HFFc6 (cell line): Measurements from ENCODE around the gene C5orf22. TPM values are rescaled to one million over a fixed set of nuclear protein-coding genes. Genes with fewer than 3 reads are reported as not detected.
"Not testable (repeated sequence)": the region's sequence is repeated elsewhere in the genome, so short reads cannot be mapped to it uniquely, and the experiment has no call there.

ENCODE experiments used
- DNase-seq: peaks from one replicate; pipeline ENCODE4 v3.0.0-alpha.2; 2018
- H3K27ac Mint-ChIP-seq: 2 replicates; pipeline ENCODE4 v1.8.0; 2020; ENCODE audit warnings: mild to moderate bottlenecking, mixed read lengths
- H3K27me3 Mint-ChIP-seq: 2 replicates; pipeline ENCODE4 v1.8.0; 2021; ENCODE audit warnings: mild to moderate bottlenecking, moderate library complexity, mixed read lengths; ENCODE audit not compliant: insufficient read depth
- H3K36me3 Mint-ChIP-seq: 2 replicates; pipeline ENCODE4 v1.8.0; 2021; ENCODE audit warnings: low read depth, mixed read lengths
- H3K4me1 Mint-ChIP-seq: 2 replicates; pipeline ENCODE4 v1.8.0; 2020; ENCODE audit warnings: low read depth, mixed read lengths
- H3K4me3 Mint-ChIP-seq: 2 replicates; pipeline ENCODE4 v1.8.0; 2020; ENCODE audit warnings: mild to moderate bottlenecking, moderate library complexity, mixed read lengths
- H3K9me3 Mint-ChIP-seq: 2 replicates; pipeline ENCODE4 v1.8.0; 2020; ENCODE audit warnings: mild to moderate bottlenecking, mixed read lengths
- CTCF ChIP-seq: fragments of 200-600 bp; sonication (generic); IDR thresholded peaks from 2 replicates; pipeline ENCODE4 v1.5.0; 2021; ENCODE audit warnings: antibody characterized with exemption, mild to moderate bottlenecking
- total RNA-seq, 6 experiments: library from RNA; stranded (reverse); fragmentation: NEBNext Ultra II Directional; extraction: Animal tissue kit (Norgen Biotek cat#: 25700); gene quantifications; 2 replicates in 1 of 6; 3 replicates in 5 of 6; pipeline ENCODE4 v1.2.3, GENCODE V29; 2021

Gene C5orf22
- total RNA-seq, 6 experiments from 2014 or later = 18.7 to 23.7 (median 20.6) TPM

GRCh38 chr5:31587546-31587945, 55.4 kb downstream of the C5orf22 start:
- Mint-ChIP-seq H3K36me3 (no peaks in the 10 kb centered on the region), H3K27me3 (peaks cover 14% of the 10 kb centered on the region), H3K27ac (no peak overlapping the region), H3K9me3 (no peaks in the 10 kb centered on the region), H3K4me3 (no peak overlapping the region), H3K4me1 (peaks cover 15% of the 10 kb centered on the region)
- no peak for DNase-seq
- no peak for TF ChIP-seq CTCF

- Mint-ChIP-seq H3K9me3 (no peaks in the 10 kb centered on the region), H3K36me3 (no peaks in the 10 kb centered on the region), H3K4me1 (no peaks in the 10 kb centered on the region), H3K27me3 (peaks cover 23% of the 10 kb centered on the region), H3K4me3 (no peak overlapping the region), H3K27ac (no peak overlapping the region)
- DNase-seq = no peak
- TF ChIP-seq CTCF = no peak
Measured at GRCh38 chr5:31593665-31594064, 61.6 kb downstream of the C5orf22 start.

- no peaks in the 10 kb centered on the region for H3K4me1 Mint-ChIP-seq
- H3K27ac Mint-ChIP-seq = no peak overlapping the region
- H3K36me3 Mint-ChIP-seq = no peaks in the 10 kb centered on the region
- H3K4me3 Mint-ChIP-seq = no peak overlapping the region
- H3K27me3 Mint-ChIP-seq = peaks cover 27% of the 10 kb centered on the region
- DNase-seq = no peak
- H3K9me3 Mint-ChIP-seq = no peaks in the 10 kb centered on the region
- TF ChIP-seq CTCF = no peak
Measured at GRCh38 chr5:31596354-31596753, 64.3 kb downstream of the C5orf22 start.

- TF ChIP-seq CTCF = no peak
- Mint-ChIP-seq H3K4me3 (no peak overlapping the region), H3K4me1 (no peaks in the 10 kb centered on the region), H3K27me3 (peaks cover 40% of the 10 kb centered on the region), H3K36me3 (no peaks in the 10 kb centered on the region), H3K27ac (no peak overlapping the region), H3K9me3 (no peaks in the 10 kb centered on the region)
- DNase-seq = no peak
Measured at GRCh38 chr5:31598640-31599611, 66.8 kb downstream of the C5orf22 start.

- H3K9me3 Mint-ChIP-seq, H3K4me3 Mint-ChIP-seq, H3K36me3 Mint-ChIP-seq, H3K4me1 Mint-ChIP-seq, H3K27ac Mint-ChIP-seq, DNase-seq: not testable (repeated sequence)
- peaks cover 47% of the 10 kb centered on the region for H3K27me3 Mint-ChIP-seq
Measured at GRCh38 chr5:31602305-31602704, 70.2 kb downstream of the C5orf22 start.

GRCh38 chr5:31604240-31604639, 72.1 kb downstream of the C5orf22 start:
- Mint-ChIP-seq H3K36me3 (no peaks in the 10 kb centered on the region), H3K9me3 (no peaks in the 10 kb centered on the region), H3K27ac (no peak overlapping the region), H3K27me3 (peaks cover 45% of the 10 kb centered on the region), H3K4me1 (no peaks in the 10 kb centered on the region), H3K4me3 (no peak overlapping the region)
- no peak for TF ChIP-seq CTCF
- no peak for DNase-seq
